GM21367 (cell line): ENCODE measurements around the gene ALKBH8.

Source experiments
- ATAC-seq: cut with Tn5 transposase; IDR thresholded peaks from one replicate; pipeline ENCODE4 v1.9.1; 2021; ENCODE audit not compliant: unreplicated experiment

Gene ALKBH8, protein sequence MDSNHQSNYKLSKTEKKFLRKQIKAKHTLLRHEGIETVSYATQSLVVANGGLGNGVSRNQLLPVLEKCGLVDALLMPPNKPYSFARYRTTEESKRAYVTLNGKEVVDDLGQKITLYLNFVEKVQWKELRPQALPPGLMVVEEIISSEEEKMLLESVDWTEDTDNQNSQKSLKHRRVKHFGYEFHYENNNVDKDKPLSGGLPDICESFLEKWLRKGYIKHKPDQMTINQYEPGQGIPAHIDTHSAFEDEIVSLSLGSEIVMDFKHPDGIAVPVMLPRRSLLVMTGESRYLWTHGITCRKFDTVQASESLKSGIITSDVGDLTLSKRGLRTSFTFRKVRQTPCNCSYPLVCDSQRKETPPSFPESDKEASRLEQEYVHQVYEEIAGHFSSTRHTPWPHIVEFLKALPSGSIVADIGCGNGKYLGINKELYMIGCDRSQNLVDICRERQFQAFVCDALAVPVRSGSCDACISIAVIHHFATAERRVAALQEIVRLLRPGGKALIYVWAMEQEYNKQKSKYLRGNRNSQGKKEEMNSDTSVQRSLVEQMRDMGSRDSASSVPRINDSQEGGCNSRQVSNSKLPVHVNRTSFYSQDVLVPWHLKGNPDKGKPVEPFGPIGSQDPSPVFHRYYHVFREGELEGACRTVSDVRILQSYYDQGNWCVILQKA

GRCh38 chr11:107565219-107565937, at the start of gene ALKBH8:
TSS of gene ALKBH8 (minus strand) at chr11:107565735. CDS start at chr11:107560893, 4,842 bp downstream.
- ATAC-seq: peak; percentile 68

GRCh38 chr11:107612445-107612844, 46.9 kb upstream of the ALKBH8 start:
- ATAC-seq: no peak

- ATAC-seq: no peak
These were observed 44.1 kb upstream of the ALKBH8 start for GRCh38 chr11:107609400-107610218.

GRCh38 chr11:107608809-107609208, 43.3 kb upstream of the ALKBH8 start:
- no peak for ATAC-seq

DNA sequence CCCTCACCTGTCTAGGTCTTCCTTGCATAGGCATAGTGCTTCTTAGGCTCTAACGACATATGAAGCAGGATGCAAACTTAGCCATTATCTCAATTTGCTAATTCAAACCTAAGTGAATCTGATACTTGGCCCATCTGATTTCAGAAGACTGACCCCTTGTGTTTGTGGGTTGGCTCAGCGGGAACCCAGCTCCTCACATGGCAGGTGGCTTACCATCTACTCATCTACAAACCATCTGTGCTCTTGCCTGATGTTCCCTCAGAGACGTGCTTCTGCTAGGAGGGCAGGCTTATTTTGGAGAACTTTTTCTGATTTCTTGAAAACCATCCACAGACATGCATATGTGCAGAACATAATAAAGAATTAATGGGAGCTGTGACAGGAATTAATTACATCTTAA, 40.6 kb upstream of the ALKBH8 start:
- no peak for ATAC-seq

- ATAC-seq: no peak
These were observed 39.8 kb upstream of the ALKBH8 start for GRCh38 chr11:107605061-107606006.

DNA sequence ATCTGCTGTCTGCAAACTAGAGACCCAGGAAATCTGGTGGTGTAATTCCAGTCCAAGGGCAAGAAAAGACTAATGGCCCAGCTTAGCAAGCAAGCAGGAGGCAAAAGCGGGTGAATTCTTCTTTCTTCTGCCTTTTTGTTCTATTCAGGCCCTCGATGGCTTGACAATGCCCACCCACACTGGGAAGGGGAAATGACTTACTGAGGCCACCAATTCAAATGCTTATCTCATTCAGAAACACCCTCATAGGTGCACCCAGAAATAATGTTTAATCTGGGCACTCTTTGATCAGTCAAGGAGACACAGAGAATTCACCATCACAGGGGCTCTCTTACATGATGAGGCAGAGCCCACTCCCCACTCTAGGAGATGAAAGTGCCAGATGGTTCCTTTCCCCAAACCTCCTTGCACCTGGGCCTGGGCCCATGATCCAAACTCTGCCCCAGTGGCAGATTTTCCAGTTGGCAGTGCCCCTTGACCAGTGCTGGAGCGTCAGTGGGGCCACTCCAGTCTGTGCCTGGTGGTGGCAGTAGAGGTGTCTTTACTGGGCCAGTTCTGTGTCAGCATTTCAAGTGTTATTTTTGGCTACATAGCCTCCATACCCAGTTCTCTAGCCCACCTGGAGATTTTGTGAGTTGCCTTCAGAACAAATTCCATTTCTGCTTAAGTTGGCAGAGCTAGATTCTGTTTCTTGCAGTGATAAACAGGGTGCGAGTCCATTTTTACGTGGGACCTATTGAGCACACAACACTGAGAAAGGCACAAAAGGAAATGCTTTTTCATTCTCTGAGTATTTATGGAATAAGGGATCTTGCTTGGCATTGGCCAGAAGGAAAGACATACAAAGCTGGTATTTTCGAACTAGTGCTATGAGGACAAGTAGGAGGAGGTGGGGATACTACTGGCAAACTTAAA, 32.9 kb upstream of the ALKBH8 start:
- peak; percentile 85 for ATAC-seq

DNA sequence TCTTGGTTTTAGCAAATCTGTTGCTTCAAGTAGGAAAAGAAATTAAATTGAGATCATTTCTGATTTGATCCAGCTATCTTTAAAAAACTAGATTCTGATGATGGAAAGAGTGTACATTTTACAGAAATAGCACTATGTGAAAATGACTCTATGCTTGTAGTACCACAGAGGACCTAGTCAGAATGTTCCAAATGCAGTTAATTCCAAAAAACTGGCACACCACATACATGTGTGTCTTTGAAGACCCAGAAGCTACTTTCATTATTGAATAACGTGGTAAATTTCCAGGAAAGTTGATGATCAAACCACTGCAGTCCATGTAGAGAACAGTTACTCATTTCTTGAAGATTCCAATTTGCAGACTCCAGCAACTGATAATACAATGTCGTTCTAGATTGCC, 29.2 kb upstream of the ALKBH8 start:
- no peak for ATAC-seq

GRCh38 chr11:107593951-107594350, 28.4 kb upstream of the ALKBH8 start:
- ATAC-seq: no peak

GRCh38 chr11:107592813-107593212, 27.3 kb upstream of the ALKBH8 start:
- no peak for ATAC-seq

GRCh38 chr11:107592231-107592590, 26.7 kb upstream of the ALKBH8 start:
- no peak for ATAC-seq

GRCh38 chr11:107591378-107592230, 26.1 kb upstream of the ALKBH8 start:
- no peak for ATAC-seq

DNA sequence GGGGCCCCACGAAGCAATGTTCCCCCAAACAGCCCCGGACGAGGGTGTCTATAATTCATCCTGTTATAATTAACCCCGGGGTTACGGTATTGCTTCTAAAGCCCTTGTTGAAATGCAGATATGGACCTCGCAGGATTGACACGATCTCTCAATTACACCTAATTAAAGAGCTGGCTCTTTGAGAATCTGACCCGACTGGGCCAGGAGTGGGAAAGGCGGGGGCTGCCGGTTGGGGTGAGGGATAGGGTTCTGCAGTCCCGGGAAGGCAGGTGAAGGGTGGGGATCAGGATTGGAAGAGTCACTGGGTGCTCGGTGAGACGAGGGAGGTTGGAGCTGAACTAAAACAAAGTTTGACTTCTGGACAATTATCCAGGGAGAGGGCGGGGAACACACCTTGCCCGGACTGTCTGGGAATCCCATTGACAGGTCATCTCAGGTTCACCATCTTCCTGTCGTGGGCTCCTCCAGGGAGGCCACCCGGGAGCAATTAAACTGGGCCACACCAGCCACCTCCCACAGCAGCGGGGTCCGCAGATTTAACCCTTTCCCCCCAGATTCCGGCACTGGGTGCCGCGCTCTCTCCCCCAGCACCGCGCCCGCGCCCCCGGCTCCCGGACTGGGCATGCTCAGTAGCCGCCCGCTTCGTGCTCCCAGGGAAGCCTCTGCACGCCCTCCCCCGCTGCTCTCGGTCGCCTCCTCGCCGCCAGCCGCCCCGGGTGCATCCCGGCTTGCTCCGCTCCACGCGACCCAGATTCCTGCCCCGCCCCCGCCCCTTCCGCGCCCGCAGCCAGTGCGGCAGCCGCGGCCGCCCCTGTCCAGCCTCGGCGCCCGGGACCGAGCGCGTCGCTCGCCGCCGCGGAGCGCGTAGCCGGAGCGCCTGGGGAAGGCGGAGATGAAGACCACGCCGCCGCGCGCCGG, 25.2 kb upstream of the ALKBH8 start, which contains the start of gene ELMOD1:
Gene ELMOD1 (plus strand): TSS at position 688 of the 918 bp plus-strand sequence. CDS start 27,043 bp downstream, outside the sequence.
- peak; percentile 47 for ATAC-seq

DNA sequence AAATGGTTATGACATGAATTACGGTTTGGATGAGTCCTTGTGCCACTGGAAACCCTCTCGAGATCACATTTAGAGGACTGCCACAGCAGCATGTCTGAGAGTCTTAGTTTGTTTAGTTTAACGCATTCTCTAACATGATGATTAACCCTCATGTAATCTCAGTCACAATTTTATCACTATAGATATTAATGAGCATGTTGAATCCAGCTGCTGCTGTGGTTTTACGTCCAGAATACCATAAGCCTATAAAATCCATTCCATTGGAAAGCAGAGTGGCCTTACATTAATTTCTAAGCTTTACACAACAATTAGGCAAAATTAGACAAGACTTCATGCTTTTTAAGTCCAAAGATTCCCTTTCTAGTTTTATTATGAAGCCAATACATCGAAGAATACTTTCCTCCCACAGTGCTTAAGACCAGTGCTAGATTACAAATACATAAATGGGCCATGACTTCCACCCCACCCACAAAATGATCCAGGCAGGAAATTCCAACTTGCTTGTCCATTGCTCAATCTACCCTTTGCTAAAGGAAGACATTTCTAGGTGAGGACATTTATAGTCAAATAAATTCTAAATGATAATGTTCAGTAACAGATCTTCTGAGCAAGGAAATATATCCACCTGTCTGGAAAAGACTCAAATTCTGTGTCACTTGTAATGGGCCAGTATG, 21.9 kb upstream of the ALKBH8 start:
- no peak for ATAC-seq

DNA sequence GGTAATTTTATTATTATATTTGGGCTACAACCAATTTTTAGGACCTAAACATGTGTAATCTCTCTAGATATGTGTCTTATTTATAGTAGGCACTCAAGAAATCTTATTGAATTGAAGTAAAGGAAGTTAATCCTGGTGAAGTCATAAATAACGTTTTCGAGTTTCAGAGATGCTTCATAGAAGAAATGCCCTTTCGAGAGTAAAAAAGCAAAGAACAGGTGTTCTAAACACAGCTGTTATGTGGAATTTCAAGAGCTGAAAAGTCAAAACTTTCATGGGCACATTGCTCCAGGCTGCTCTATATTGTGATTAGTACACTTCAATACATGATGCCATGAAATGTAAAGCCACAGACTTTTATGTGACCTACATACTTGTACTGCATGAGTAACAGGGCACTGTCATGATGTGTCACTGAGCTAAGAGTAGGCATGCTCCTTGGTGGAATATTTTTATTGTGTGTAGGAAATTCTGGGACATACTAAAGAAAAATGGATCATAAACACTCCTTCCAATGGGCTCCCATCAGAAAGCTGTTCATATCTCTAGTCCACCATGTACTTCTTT, 18.2 kb upstream of the ALKBH8 start:
- ATAC-seq: no peak

DNA sequence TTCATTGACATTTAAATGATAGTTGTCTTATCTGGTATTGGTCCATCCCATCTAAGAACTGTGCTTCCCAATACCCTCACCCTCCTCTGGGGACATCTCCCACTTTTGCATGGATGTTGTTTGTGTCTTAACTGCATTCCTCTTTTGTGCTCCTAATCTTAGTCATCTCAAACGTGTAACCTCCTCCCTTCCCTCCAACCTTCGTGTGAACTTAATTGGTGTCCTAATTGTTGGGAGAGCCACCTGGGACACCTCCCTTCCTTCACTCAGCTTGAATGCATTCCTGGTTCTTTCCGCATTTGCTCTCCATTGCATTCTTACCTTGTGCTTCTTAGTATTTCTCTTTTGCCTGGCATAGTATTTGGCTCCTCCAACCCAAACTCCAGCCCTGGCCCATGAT, 15.6 kb upstream of the ALKBH8 start:
- no peak for ATAC-seq
